GM08714 (cell line): ENCODE measurements around the gene CEP68.
"Not testable (repeated sequence)": the region's sequence is repeated elsewhere in the genome, so short reads cannot be mapped to it uniquely, and the experiment has no call there.

Experiments
- H3K4me3 ChIP-seq: fragments of 200-500 bp; sonication (Bioruptor generic); 2 replicates; pipeline ENCODE4 v1.5.1; 2014; ENCODE audit warnings: mild to moderate bottlenecking, low read length, inconsistent platforms
- ZNF274 ChIP-seq: IDR thresholded peaks from 2 replicates; pipeline ENCODE4 v1.6.1; 2012; ENCODE audit warnings: mild to moderate bottlenecking, low read depth, low read length

CEP68 gene

DNA sequence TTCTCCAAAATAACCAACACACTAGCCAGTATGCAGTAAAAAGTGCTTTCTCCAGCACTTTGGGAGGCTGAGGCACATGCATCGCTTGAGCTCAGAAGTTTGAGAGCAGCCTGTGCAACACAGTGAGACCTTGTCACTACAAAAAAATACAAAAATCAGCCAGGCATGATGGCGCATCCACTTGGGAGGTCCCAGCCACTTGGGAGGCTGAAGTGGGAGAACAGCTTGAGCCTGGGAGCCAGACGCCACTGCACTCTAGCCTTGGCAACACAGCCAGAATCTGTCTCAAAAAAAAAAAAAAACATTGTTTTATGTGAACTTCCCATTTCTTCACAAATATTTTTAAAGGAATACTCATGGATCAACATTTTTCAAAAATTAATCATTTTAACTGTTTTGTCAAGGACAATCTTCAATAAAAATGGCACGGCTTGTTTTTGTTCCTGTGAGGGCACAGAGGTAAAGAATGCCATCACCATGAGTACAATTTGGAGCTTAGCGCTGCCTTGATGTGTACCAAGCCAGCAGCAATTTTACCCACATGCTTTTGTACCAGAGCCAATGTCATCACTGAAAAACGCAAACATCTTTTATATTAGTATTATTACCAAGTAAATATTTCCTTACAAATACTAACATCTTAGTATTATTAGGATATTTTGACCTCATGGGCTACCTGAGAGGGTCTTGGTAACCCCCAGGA is 46.9 kb downstream of the CEP68 start:
- H3K4me3 ChIP-seq, result no peak overlapping the region
- no peak for TF ChIP-seq ZNF274

DNA sequence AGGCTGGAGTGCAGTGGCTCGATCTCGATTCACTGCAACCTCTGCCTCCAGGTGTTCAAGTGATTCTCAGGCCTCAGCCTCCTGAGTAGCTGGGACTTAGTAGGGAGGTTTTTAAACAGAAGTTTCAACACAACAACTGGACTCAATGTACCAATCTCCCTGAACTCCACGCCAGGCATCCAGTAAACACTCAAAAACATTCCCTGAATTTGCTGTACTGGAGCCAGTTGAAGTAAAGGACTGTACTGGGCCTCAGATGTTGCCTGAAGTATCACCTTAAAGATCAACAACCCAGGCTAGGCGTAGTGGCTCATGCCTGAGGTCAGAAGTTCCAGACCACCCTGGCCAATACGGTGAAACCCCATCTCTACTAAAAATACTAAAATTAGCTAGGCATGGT is 51.3 kb downstream of the CEP68 start:
- no peak for TF ChIP-seq ZNF274
- no peak overlapping the region for H3K4me3 ChIP-seq

DNA sequence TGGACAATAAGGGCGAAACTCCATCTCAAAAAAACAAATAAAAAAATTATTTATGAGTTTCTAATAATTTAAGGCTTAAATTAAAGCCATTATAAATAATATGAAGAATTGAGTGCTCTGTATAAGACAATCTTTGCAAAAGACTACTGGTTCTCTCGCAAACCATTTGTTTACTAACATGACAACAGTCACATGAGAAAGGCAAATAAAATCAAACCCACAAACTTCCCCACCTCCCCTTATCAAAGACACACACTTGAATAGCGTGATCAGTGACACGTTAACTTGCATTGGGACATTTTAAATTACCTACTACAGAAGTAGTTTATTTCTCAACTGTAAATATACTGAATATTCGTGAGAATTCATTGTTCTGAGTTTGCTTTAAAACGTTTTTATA is 52.6 kb downstream of the CEP68 start:
- H3K4me3 ChIP-seq, result no peak overlapping the region
- TF ChIP-seq ZNF274, result no peak

DNA sequence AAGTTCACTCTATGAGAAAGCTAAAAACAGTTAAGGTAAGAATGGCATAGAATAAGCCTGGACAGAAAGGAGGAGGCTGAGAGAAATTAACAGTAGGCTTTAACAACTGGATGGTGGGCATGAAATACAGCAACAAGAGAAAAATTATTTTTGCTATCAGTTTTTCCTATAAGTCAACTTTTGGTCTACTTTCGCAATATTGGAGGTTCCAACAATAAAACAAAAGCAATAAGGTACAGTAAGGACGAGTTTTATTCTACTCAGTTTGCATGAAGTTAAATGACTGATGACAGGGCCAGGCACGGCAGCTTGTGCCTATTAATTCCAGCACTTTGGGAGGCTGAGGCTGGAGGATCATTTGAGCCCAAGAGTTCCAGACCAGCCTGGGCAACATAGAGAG is 56.4 kb downstream of the CEP68 start:
- no peak for TF ChIP-seq ZNF274

DNA sequence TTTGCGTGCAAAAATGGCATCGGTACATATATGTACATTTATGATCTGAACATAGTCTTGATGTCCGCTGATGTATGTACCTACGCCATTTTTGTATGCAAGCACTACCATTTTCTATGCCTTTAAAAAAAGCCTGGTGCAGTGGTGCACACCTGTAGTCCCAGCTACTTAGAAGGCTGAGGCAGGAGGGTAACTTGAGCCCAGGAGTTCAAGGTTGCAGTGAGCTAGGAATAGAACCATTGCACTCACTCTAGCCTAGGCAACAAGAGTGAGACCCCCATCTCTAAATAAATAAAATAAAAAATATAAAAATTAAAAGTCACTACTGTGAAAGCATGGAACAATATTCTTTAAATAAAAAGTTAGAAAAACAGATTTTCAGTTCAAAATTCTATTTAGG is 57.0 kb downstream of the CEP68 start:
- no peak for TF ChIP-seq ZNF274

More for the DNA sequence above, 56.4 kb downstream of the CEP68 start:
- no peak overlapping the region for H3K4me3 ChIP-seq

DNA sequence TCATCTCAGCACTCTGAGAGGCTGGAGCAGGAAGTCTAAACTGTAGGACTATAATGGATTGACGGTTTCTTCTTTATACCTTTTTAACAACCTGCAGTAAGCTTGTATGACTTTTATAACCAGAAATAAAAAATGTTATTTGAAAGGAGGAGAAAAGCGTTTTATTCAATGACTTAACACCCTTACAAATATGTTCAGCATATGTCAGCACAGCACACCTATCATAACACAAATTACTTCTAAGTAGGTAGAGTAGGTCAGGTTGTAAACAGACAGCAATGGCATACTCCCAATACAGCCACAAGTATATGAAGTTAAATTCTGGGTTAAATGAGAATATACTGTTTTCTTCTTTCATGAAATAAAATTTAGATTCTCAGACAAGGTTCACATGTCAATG is 57.6 kb downstream of the CEP68 start:
- no peak for TF ChIP-seq ZNF274
- no peak overlapping the region for H3K4me3 ChIP-seq

More for the DNA sequence above, 57.0 kb downstream of the CEP68 start:
- H3K4me3 ChIP-seq, result no peak overlapping the region

DNA sequence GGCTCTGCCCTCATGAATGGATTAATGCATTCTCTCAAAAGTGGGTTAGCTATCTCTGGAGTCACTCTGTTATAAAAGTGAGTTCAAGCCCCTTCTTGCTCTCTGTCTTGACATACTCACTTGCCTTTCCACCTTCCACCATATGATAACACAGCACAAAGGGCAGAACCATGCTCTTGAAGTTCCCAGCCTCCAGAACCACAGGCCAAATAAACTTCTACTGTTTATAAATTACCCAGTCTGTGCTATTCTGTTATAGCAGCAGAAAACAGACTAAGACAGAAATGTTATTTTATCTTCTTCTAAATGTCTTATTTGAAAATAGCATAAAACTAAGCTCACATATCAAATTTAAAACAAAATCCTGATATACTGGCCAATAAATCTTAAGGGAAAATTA is 58.7 kb downstream of the CEP68 start:
- no peak overlapping the region for H3K4me3 ChIP-seq
- TF ChIP-seq ZNF274, result no peak

DNA sequence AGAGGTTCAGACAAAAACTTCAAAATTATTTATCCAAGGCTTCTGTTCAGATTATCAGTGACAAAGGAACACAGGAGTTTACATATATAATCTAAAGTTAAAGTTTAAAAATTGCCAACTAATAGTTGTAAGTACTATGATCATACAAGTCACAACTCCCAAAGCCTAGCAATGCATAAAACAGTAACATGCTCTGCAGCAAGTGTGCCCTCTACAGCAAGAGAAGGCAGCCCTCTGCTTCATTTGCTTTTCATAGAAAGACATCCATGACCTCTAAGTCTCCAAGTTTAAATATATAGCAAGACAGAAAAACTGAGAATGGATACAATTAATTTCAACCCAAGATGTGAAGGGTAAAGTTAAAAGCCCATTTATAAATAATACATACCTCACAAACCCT is 60.4 kb downstream of the CEP68 start:
- H3K4me3 ChIP-seq, result no peak overlapping the region
- TF ChIP-seq ZNF274, result no peak

DNA sequence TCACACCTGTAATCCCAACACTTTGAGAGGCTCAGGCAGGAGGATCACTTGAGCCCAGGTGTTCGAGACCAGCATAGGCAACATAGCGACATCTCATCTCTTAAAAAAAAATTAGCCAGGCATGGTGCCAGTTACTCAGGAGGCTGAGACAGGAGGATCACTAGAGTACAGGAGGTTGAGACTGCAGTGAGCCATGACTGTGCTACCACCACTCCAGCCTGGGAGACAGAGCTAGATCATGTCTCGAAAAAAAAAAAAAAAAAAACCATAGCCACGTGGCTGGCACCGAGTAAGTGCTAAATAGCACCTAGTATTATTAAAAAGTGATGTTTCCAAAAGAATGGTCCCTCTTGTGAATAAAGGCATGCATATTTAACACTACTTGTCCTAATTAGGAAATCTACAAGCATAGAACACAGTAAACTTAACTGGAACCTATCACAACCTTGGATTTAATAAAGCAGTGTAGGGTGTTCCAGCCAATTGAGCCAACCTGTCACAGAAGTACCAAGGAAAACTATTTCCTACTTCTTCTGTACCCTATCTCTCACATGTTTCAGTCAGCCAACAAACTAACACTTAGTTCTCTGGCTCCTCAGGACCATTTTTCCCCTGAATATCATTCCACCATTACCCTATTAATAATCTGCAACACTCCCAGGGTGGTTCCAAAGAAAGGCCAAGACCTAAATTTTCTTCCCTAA is 64.9 kb downstream of the CEP68 start:
- TF ChIP-seq ZNF274, result no peak
- H3K4me3 ChIP-seq, result no peak overlapping the region

DNA sequence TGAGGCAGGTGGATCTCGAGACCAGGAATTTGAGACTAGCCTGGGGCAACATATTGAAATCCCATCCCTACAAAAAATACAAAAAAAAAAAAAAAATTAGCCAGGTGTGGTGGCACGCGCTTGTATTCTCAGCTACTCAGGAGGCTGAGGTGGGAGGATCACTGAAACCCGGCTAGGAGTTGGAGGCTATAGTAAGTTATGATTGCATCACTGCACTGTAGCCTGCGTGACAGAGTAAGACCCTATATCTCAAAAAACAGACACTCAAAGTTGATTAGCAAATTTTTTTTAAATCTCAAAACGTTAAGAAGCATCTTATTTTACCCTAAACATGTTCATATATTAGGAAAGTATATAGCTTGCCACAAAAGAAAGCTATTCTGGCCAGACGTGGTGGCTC is 66.1 kb downstream of the CEP68 start:
- H3K4me3 ChIP-seq, result no peak overlapping the region
- TF ChIP-seq ZNF274, result no peak

DNA sequence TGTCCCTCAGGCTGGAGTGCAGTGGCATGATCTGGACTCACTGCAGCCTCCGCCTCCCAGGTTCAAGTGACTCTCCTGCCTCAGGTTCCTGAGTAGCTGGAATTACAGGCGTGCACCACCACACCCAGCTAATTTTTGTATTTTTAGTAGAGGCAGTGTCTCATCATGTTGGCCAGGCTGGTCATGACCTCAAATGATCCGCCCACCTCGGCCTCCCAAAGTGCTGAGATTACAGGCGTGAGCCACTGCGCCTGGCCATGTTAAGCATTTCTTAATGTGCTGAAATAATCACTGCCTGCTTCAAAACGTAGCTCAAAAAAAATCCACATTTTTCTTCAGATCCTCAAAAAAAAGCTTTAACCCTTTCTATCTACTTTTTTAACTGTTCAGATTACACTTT is 69.2 kb downstream of the CEP68 start:
- not testable (repeated sequence) for H3K4me3 ChIP-seq

DNA sequence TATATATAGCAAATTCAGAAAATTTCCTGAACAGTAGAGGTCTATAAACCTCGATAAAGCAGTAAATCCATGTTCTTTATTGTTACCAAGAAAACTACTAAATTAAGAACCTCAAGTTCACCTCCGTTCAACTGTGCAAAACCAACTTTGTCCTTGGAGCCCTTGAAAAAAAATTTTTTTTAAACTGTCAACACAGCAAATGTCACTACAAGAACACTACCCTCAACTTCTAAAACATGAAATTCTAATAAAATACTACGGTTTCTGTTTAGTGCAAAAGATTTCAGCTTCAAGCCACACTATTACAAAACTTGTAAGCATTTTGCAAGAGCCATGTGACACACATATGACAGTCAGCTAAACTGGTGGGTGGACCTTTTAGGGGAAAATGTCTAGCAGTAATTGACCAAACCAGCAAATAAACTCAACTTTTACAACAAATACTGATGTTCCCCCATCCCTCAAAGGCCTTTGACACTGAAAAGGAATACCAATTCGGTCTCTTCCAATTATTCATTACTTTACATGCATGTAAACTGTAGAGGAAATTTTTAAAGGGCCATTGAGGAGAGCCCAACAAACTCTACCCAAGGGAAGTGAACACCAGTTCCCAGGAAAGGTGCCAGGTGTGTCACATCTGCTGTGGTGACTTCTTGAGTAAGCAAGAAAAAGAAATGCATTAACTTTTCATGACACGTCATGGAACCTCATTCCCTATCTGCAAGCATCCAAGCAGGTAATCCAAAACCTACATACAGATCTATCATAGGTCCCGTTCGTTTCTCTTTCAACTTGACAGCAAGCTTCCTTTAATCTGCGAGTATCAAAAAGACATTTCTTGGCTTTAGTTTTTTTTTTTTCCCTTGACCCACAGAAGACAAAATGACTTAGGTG is 72.3 kb downstream of the CEP68 start:
- TF ChIP-seq ZNF274, result no peak
- peak overlapping the region; percentile 100 for H3K4me3 ChIP-seq

DNA sequence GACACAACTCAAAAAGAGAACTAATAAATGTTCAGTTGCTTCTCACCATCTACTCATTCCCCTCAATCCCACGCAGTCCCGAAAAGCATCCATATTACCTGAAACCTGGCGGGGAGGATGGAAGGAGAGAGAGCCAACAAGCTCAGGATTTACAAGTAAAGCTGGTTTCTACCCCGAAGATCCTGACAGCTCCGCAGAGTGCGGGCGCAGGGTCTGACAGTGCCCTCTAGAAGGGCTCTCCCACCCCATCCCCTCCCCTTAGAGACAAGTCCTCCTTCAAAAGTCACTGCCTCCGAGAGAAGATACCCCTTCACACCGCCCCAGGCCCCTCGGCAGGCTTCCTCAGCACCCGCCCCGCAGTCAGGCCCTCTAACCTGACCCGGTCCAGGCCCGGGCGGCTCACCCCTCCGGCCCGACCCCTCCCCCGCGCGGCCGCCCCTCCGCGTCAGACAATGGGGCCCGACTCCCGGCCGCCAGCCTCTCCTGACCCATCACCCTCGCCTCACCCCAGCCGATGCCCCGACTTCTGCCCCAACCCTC is 73.1 kb downstream of the CEP68 start:
- peak overlapping the region; percentile 100 for H3K4me3 ChIP-seq
- no peak for TF ChIP-seq ZNF274
